Nephron progenitor cell (in vitro differentiated cells): Measurements from ENCODE around the gene NID2.
A peak's percentile ranks its signal among the peaks of the same experiment; 100 is the strongest.

ENCODE experiments used
- DNase-seq: peaks from one replicate; pipeline ENCODE4 v3.0.0; 2021
- H3K27ac Mint-ChIP-seq: 2 replicates; pipeline ENCODE4 v1.8.0; 2021; ENCODE audit warnings: mild to moderate bottlenecking, moderate library complexity, mixed read lengths
- H3K27me3 Mint-ChIP-seq: 2 replicates; pipeline ENCODE4 v1.8.0; 2021; ENCODE audit warnings: mild to moderate bottlenecking, low read depth, mixed read lengths; ENCODE audit not compliant: poor library complexity
- H3K36me3 Mint-ChIP-seq: 2 replicates; pipeline ENCODE4 v1.8.0; 2021; ENCODE audit warnings: low read depth, mixed read lengths
- H3K4me1 Mint-ChIP-seq: 2 replicates; pipeline ENCODE4 v1.8.0; 2021; ENCODE audit warnings: mixed read lengths
- H3K4me3 Mint-ChIP-seq: 2 replicates; pipeline ENCODE4 v1.8.0; 2021; ENCODE audit warnings: mild to moderate bottlenecking, moderate library complexity, mixed read lengths
- H3K9me3 Mint-ChIP-seq: 2 replicates; pipeline ENCODE4 v1.8.0; 2021; ENCODE audit warnings: mild to moderate bottlenecking, moderate library complexity, mixed read lengths
- CTCF ChIP-seq: fragments of 200-600 bp; sonication (generic); IDR thresholded peaks from 2 replicates; pipeline ENCODE4 v1.5.0; 2021; ENCODE audit warnings: antibody characterized with exemption

NID2 gene

GRCh38 chr14:52072266-52072780 lies 3.5 kb upstream of the NID2 start:
- Mint-ChIP-seq H3K27ac (no peak overlapping the region), H3K27me3 (peaks cover 19% of the 10 kb centered on the region)

GRCh38 chr14:52071675-52072074 lies 2.8 kb upstream of the NID2 start:
- no peak for DNase-seq
- Mint-ChIP-seq H3K4me3 (peak overlapping the region; percentile 1), H3K27ac (no peak overlapping the region), H3K36me3 (no peaks in the 10 kb centered on the region), H3K9me3 (no peaks in the 10 kb centered on the region), H3K27me3 (peaks cover 19% of the 10 kb centered on the region), H3K4me1 (peaks cover 41% of the 10 kb centered on the region)
- no peak for TF ChIP-seq CTCF

More at GRCh38 chr14:52072266-52072780, 3.5 kb upstream of the NID2 start:
- Mint-ChIP-seq H3K9me3 (no peaks in the 10 kb centered on the region), H3K36me3 (no peaks in the 10 kb centered on the region), H3K4me1 (peaks cover 39% of the 10 kb centered on the region), H3K4me3 (no peak overlapping the region)
- TF ChIP-seq CTCF = no peak
- no peak for DNase-seq

GRCh38 chr14:52070051-52070431 lies 1.2 kb upstream of the NID2 start:
- DNase-seq = no peak
- TF ChIP-seq CTCF = no peak
- Mint-ChIP-seq H3K36me3 (no peaks in the 10 kb centered on the region), H3K9me3 (no peaks in the 10 kb centered on the region), H3K4me3 (peak overlapping the region; percentile 87), H3K27me3 (peaks cover 16% of the 10 kb centered on the region), H3K27ac (no peak overlapping the region), H3K4me1 (peaks cover 34% of the 10 kb centered on the region)

GRCh38 chr14:52069307-52070050 lies 620 bp upstream of the NID2 start:
- Mint-ChIP-seq H3K4me1 (peaks cover 34% of the 10 kb centered on the region), H3K27ac (no peak overlapping the region), H3K27me3 (peaks cover 16% of the 10 kb centered on the region)

GRCh38 chr14:52067873-52068614 lies 815 bp downstream of the NID2 start:
- Mint-ChIP-seq H3K4me3 (peak overlapping the region; percentile 87), H3K27ac (peak overlapping the region; percentile 80), H3K4me1 (peaks cover 43% of the 10 kb centered on the region), H3K27me3 (peaks cover 14% of the 10 kb centered on the region), H3K36me3 (no peaks in the 10 kb centered on the region), H3K9me3 (no peaks in the 10 kb centered on the region)
- TF ChIP-seq CTCF = no peak
- peak; percentile 61 for DNase-seq

More at GRCh38 chr14:52069307-52070050, 620 bp upstream of the NID2 start:
- H3K4me3 Mint-ChIP-seq = peak overlapping the region; percentile 87
- no peak for TF ChIP-seq CTCF
- peak; percentile 64 for DNase-seq
- H3K36me3 Mint-ChIP-seq = no peaks in the 10 kb centered on the region
- H3K9me3 Mint-ChIP-seq = no peaks in the 10 kb centered on the region
